Smooth muscle cell (in vitro differentiated cells): ENCODE results near the gene ACTN1. TPM values are rescaled to one million over a fixed set of nuclear protein-coding genes. Genes with fewer than 3 reads are reported as not detected.

Experiments used
- DNase-seq: peaks from one replicate; lab custom pipeline; 2025; ENCODE audit not compliant: unreplicated experiment; lab: John Stamatoyannopoulos, UW
- H2AFZ ChIP-seq: fragments of 200-600 bp; sonication (generic); 2 replicates; pipeline ENCODE4 v1.6.0; 2016; ENCODE audit warnings: antibody characterized with exemption, low read depth, mild to moderate bottlenecking
- H3F3A ChIP-seq: fragments of 200-600 bp; sonication (generic); 2 replicates; pipeline ENCODE4 v1.6.0; 2017; ENCODE audit warnings: antibody characterized with exemption, low read depth
- H3K27ac ChIP-seq: fragments of 200-600 bp; sonication (generic); 2 replicates; pipeline ENCODE4 v1.5.1; 2016; ENCODE audit warnings: low read depth, mild to moderate bottlenecking
- H3K27me3 ChIP-seq: fragments of 200-600 bp; sonication (generic); 2 replicates; pipeline ENCODE4 v1.6.1; 2016; ENCODE audit warnings: low read depth, mild to moderate bottlenecking
- H3K36me3 ChIP-seq: fragments of 200-600 bp; sonication (generic); 2 replicates; pipeline ENCODE4 v1.5.1; 2016; ENCODE audit warnings: low read depth
- H3K4me1 ChIP-seq: fragments of 200-600 bp; sonication (generic); 2 replicates; pipeline ENCODE4 v1.5.1; 2016; ENCODE audit warnings: low read depth
- H3K4me2 ChIP-seq: fragments of 200-600 bp; sonication (generic); 2 replicates; pipeline ENCODE4 v1.6.0; 2016; ENCODE audit warnings: mild to moderate bottlenecking
- H3K4me3 ChIP-seq: fragments of 200-600 bp; sonication (generic); 2 replicates; pipeline ENCODE4 v1.5.1; 2016; ENCODE audit warnings: mild to moderate bottlenecking
- H3K79me2 ChIP-seq: fragments of 200-600 bp; sonication (generic); 2 replicates; pipeline ENCODE4 v1.6.0; 2016; ENCODE audit warnings: low read depth, mild to moderate bottlenecking
- H3K9ac ChIP-seq: fragments of 200-600 bp; sonication (generic); 2 replicates; pipeline ENCODE4 v1.6.0; 2016; ENCODE audit warnings: low read depth
- H3K9me3 ChIP-seq: fragments of 200-600 bp; sonication (generic); replicated peaks from 2 replicates; pipeline ENCODE4 v1.5.1; 2016; ENCODE audit warnings: low read depth
- H4K20me1 ChIP-seq: fragments of 200-600 bp; sonication (generic); 2 replicates; pipeline ENCODE4 v1.6.0; 2016; ENCODE audit warnings: low read depth
- WGBS: methylation state at CpG from one replicate; pipeline ENCODE4 v1.1.7; 2016; ENCODE audit warnings: low lambda C conversion rate; 5-methylcytosine and 5-hydroxymethylcytosine counted together
- polyA plus RNA-seq: library from polyadenylated mRNA; unstranded; fragments of >200 nt; fragmentation: Nextera tagmentation; extraction: Ambion mirVana; gene quantifications from 2 replicates; pipeline ENCODE4 v1.2.1, GENCODE V29; 2016
- total RNA-seq: library from RNA; depleted of rRNA; stranded (reverse); fragments of >200 nt; gene quantifications from 2 replicates; pipeline ENCODE4 v1.2.3, GENCODE V29; 2014
- TF ChIP-seq, protein P1 (sequence below): fragments of 200-600 bp; sonication (generic); IDR thresholded peaks from 2 replicates; pipeline ENCODE4 v1.5.1; 2017; ENCODE audit warnings: borderline replicate concordance, mild to moderate bottlenecking, antibody characterized with exemption; ENCODE audit not compliant: insufficient read depth, poor library complexity, severe bottlenecking

Gene ACTN1
- total and polyA plus RNA-seq, 2 experiments from 2014 or later, result 422 to 806 TPM

DNA sequence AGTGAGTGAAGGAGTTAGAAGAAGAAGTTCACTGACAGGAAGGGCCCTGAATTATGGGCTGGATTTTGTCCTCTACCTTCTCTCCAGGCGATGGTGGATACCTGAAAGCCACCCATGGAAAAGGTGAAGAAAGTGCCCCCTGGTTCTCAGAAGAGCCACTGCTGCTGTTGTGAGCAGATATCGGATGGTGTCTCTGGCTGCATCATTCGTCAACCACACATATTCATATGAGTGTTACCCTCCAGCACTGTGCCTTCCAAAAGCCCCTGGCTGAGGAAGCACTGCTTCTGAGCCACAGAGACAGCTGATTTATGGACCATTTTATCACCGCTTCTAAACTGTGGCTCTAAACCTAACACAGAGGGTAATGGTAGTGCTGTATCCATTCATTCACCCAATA lies 2.0 kb upstream of the ACTN1 start:
- TF ChIP-seq, protein P1, sequence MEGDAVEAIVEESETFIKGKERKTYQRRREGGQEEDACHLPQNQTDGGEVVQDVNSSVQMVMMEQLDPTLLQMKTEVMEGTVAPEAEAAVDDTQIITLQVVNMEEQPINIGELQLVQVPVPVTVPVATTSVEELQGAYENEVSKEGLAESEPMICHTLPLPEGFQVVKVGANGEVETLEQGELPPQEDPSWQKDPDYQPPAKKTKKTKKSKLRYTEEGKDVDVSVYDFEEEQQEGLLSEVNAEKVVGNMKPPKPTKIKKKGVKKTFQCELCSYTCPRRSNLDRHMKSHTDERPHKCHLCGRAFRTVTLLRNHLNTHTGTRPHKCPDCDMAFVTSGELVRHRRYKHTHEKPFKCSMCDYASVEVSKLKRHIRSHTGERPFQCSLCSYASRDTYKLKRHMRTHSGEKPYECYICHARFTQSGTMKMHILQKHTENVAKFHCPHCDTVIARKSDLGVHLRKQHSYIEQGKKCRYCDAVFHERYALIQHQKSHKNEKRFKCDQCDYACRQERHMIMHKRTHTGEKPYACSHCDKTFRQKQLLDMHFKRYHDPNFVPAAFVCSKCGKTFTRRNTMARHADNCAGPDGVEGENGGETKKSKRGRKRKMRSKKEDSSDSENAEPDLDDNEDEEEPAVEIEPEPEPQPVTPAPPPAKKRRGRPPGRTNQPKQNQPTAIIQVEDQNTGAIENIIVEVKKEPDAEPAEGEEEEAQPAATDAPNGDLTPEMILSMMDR, result no peak
- Histone ChIP-seq H2AFZ (no peak overlapping the region), H3F3A (peaks cover 18% of the 10 kb centered on the region), H3K36me3 (no peaks in the 10 kb centered on the region), H3K79me2 (peaks cover 28% of the 10 kb centered on the region), H3K4me1 (peaks cover 21% of the 10 kb centered on the region), H3K4me2 (peak overlapping the region; percentile 91), H3K9ac (peak overlapping the region; percentile 17), H3K27me3 (no peaks in the 10 kb centered on the region), H3K9me3 (no peaks in the 10 kb centered on the region), H3K4me3 (no peak overlapping the region), H4K20me1 (peaks cover 29% of the 10 kb centered on the region), H3K27ac (peak overlapping the region; percentile 96)
- 39% methylated on average over 4 of the region's 4 CpGs for WGBS
- no peak for DNase-seq

DNA sequence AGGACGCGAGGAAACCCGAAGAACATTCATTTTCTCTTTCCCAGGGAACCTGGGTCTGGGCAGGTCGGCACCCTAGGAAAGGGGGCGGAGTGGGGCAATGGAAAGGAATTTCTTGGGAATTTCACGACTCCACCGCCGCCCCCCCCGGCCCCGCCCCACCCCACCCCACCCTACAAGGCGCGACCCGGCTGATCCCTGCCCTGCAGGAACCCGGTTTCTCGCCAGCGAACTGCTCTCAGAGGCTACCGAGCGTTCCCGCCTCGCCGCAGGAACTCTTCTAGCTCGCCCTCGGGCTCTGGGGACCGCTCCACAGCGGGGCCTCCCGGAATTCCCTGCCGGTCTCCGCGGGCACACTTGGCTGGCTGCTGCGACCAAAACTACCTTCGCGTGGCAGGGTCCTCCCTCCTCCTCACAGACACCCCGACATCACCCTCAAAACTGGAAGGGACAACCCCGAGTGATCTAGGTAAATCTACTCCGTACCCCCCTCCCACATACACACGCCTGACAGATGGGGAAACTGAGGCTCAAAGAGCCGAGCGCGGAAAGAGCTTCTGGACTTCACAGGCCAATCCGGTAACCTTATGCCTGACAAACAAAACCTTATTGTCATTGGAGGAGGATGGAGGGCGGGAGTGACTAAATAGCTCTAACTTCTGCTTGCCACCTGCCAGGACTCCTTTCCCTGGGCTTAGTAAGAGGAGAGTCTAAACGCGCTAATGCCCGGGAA lies 785 bp upstream of the ACTN1 start:
- H3K27ac ChIP-seq, result peak overlapping the region; percentile 96
- 4% methylated on average over 44 of the region's 44 CpGs for WGBS
- H3K9me3 ChIP-seq, result no peaks in the 10 kb centered on the region
- H3F3A ChIP-seq, result peaks cover 28% of the 10 kb centered on the region
- peaks cover 24% of the 10 kb centered on the region for H3K4me1 ChIP-seq
- peak overlapping the region; percentile 91 for H3K4me2 ChIP-seq
- peak overlapping the region; percentile 90 for H3K4me3 ChIP-seq
- no peak overlapping the region for H2AFZ ChIP-seq
- DNase-seq, result no peak
- H3K36me3 ChIP-seq, result no peaks in the 10 kb centered on the region
- H4K20me1 ChIP-seq, result peaks cover 42% of the 10 kb centered on the region
- H3K79me2 ChIP-seq, result peaks cover 40% of the 10 kb centered on the region
- H3K9ac ChIP-seq, result peak overlapping the region; percentile 96
- TF ChIP-seq, protein P1, result no peak
- no peaks in the 10 kb centered on the region for H3K27me3 ChIP-seq

DNA sequence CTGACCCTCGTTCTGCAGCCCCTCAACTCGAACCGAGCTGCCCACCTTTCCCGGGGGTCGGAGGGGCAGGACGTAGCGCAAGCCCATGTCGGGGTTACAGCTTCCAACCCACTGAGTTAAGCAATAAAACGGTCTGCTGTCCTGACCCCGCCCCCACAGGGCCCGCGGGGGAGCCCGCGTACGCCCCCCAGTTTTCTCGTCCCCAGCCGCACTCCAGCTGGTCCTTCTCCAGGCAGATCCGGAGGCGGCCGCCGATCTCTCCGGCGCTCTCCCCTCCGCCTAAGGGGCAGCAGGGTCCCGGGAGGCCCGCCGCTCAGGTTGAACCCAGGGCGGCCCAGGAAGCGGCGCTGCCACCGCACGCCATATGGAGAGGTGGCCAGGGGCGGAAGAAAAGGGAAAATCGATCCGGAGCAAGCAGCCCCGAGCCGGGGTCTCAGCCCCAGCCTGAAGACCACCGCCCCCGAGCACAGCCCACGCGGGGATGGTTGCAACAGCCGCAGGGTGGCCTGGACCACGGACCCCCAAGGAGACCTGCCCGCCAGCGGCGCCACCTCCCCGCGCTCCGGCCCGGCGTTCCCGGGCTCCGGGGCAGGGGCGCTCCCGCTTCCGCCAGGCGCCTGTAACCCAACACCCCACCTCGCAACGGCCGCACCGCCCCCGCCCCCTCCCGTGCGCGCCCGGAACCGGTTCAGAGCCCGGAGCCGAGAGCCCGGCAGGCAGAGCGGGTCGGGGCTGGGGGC lies 760 bp downstream of the ACTN1 start:
- no peak overlapping the region for H2AFZ ChIP-seq
- H3K27me3 ChIP-seq, result no peaks in the 10 kb centered on the region
- H3K79me2 ChIP-seq, result peaks cover 56% of the 10 kb centered on the region
- peaks cover 57% of the 10 kb centered on the region for H4K20me1 ChIP-seq
- H3K4me2 ChIP-seq, result peak overlapping the region; percentile 91
- H3K9me3 ChIP-seq, result no peaks in the 10 kb centered on the region
- peak overlapping the region; percentile 96 for H3K9ac ChIP-seq
- under 1% methylated on average over 32 of the region's 72 CpGs for WGBS
- H3K36me3 ChIP-seq, result peaks cover 2% of the 10 kb centered on the region
- peak; percentile 71 for DNase-seq
- H3F3A ChIP-seq, result peaks cover 28% of the 10 kb centered on the region
- peaks cover 24% of the 10 kb centered on the region for H3K4me1 ChIP-seq
- peak overlapping the region; percentile 96 for H3K27ac ChIP-seq
- TF ChIP-seq, protein P1, result no peak
- peak overlapping the region; percentile 90 for H3K4me3 ChIP-seq
